ENCODE measurements around the gene PDXK.

The PDXK gene

DNA sequence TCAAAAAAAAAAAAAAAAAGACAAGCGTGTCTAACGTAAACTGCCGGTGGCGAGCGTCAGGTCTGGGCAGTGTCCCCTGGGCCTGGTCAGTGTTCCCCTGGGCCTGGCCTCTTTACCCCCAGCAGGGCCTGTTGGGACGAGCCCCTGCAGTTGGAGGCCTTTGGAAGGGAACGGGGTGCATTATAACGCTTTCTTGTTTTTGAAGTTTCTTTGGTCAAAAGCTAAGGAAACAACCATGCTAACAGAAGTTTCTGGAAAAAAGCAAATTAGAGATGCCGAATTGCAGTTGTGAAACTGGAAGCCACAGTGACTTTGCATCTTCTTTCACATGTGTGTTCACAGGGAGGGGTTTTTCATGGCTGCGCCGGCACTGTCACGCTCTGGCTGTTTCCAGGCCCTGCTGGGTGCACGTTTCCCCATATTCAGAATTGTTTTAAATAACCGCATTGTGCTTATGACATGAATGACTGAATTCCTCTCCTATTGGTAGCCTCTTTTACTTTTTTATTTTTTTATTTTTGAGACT is 86.4 kb downstream of the PDXK start:
- no peak for DNase-seq (ENCODE audit: low read depth)

DNA sequence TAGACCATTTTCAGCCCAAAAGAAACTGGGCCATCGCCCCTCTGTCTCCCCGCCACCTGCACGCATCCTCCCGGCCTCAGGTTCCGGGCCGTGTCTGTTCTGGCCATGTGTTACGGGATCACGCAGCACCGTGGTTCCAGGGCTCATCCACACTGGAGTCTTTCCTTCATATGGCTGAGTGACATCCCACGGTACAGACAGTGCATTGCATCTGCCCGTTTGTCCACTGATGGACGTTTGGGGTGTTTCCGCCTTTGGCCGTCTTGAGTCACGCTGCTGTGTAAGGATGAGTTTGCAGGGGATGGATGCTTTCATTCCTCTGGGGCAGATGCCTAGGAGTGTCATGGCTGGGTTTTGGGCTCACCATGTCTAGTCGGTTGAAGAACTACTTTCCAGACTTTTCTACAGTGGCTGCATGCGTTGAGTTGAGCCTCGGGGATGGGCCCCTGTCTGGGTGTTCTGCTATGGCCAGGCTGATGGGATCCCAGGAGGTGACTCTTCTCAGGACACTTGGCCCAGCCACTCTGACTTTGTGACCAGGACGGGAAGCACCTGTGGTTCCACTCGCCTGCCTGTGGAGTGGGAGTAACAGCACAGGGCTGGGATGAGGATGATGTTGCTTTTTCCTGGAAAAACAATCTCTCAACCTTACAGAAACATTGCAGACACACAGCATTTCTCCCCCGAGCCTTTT is 87.2 kb downstream of the PDXK start:
- no peak for DNase-seq (ENCODE audit: low read depth)

DNA sequence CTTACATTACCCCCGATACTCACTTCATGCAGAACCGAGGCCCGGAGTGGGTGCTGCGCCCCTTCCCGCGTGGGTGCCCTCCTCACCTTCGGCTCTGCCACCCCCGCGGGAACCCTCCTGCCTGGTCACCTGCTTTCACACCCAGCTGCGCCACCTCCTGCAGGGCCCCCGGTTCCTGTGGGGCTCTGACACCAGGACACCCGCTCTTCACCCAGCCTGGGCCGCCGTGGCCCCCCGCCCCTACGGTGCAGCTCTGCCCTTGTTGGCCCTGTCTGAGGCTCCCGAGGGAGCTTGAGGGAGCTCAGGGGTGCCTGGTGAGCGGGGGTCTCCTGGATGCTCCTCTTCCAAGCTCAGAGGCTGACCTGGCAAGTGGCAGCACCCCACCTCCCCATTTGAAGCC is 89.4 kb downstream of the PDXK start:
- DNase-seq (ENCODE audit: low read depth), result no peak

DNA sequence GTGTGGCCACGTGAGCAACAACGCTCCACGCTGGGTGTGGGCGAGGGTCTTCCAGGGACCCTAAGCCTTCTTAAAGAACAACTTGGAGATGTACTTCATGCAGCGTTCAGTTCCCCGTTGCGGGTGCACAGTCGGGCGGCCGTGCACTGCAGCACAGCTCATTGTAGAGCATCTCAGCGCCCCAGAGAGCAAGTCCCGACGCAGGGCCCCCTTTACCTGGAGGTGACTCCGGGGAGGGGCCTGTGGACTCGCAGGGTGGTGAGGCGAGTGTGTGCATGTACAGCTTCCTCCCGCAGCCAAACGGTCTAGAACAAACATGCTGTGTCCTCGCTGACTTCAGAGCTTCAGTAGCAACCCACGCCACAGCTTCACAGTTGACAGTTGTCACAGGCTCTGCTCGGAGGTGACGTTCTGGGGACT is 89.9 kb downstream of the PDXK start:
- DNase-seq (ENCODE audit: low read depth), result no peak

DNA sequence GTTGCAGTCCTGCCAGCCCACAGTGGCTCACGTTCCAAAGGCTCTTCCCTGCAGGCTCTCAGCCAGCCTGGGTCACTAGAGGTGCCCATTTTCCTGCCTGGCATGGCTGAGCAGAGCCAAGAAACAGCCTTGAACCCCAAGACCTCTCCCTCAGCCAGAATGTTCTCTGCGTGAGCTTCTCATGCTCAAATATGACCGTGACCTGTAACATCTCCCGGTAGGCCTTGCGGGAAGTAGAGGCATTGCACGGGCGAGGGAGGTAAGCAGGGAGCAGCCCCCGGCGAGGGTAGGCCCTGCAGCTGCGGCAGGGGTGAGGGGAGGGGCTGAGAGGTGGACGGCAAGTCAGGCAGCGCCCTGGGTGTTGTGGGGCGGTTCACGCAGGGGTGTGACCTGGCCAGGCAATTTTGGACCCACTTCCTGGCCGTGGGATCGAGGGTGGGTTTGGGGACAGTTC is 90.4 kb downstream of the PDXK start:
- DNase-seq (ENCODE audit: low read depth), result no peak

DNA sequence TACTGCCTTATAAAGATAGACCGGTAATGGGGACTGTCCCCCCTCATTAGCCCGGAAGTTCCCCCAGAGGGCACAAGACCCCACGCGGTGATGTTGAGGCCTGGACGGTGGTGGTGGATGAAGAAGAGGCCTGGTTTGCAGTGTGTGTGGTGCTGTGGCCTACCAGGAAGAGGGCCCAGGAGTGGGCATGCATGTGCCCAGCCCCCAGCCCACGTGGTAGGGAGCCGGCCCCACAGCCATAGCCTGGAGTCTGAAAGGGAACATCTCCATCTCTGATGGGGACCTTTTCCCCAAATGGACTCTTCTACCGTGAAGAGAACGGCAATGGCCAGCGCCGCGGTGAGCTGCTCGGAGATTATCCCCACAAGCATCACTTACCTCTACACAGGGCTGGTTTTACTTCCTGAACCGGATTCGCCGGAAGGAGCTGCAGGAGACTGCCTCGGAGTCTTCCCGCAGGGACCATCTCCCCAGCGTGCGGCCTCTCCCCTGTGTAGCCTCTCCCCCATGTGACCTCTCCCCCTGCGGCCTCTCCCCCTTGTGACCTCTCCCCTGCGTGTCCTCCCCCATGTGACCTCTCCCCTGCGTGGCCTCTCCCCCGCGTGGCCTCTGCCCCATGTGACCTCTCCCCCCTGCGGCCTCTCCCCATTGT is 91.0 kb downstream of the PDXK start:
- DNase-seq (ENCODE audit: low read depth), result no peak

DNA sequence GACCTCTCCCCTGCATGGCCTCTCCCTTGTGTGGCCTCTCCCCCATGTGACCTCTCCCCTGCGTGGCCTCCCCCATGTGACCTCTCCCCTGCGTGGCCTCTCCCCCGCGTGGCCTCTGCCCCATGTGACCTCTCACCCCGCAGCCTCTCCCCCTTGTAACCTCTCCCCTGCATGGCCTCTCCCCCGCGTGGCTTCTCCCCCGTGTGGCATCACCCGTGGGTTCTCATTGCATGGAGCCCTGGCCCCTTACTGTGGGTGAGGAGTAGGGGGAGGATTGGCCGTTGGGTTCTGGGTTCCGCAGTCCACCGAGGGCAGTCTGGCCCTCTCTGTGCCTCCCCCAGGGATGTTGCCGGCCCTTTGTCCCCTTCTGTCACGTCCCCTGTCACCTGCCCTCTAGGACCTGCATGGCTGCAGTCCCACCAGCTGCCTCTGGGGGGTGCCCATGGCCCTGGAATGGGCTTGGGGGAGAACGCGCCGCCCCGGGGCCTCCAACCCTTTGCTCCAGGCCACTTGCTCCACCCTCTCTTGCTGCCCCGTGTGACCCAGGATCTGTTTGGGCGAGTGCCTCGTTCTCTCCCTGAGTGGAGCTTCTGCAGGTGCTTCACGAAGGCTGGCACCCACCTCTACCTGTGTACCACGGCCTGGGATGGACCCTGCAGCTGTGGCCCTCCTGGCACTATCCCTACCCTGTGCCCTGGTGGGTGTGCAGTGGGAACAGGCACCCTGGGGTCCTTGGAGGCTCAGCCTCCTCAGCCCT is 91.8 kb downstream of the PDXK start:
- peak; percentile 77 for DNase-seq (ENCODE audit: low read depth)

DNA sequence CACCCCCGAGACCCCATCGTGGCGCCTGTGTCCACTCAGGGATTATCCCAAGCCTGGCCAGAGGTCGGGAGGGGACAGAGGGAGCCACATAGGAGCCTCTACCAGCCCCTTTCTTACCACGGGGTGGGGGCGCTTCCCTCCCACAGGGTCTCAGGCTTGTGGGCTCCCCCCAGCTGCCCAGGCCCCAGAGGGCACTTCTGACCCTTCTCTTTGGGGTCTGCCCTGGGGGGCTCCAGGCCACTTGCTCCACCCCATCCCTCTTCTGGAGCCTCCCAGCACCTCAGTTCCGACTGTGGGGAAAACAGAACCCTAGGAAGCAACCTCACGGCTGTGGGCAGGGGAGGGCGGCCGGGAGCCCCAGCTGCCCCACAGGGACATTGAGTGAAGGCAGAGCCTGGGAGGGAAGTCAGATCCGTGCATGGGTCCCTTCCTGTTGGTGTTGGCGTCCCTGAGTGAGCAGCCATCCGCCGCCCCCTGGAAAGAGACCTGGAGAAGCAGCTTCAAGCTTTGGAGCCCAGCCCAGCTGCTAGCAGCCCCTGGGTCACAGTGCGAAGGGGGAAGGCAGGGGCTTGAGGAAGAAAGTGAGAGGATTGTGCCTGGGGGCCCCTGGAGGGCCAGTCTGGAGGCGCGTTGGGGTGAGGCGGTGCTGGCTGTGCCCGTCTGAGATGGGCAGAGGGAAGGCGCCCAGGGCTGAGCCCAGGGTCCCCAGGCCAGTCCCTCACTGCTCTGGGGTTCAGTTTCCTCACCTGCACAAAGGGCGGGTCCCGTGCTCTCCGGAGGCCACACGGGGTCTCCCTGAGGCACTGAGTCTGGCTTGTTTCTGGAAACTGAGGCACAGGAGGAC is 92.6 kb downstream of the PDXK start:
- DNase-seq (ENCODE audit: low read depth), result no peak
